ENCODE data around the gene WDSUB1. TPM values are rescaled to one million over a fixed set of nuclear protein-coding genes. Genes with fewer than 3 reads are reported as not detected.
A peak's percentile ranks its signal among the peaks of the same experiment; 100 is the strongest.

Gene WDSUB1
- total and polyA plus RNA-seq, 9 of the 15 experiments (the other 6 are each of a cell fraction or from before 2014, with no cell fraction given) = 5.2 to 13.7 (median 9.4) TPM

GRCh38 chr2:159270744-159271379, 15.6 kb downstream of the WDSUB1 start (continued):
- TF ChIP-seq AFF1 (IDR thresholded peaks at IDR 0.05; ENCODE audit: low read depth in 1 of 2, partially characterized antibody in 2 of 2) = peak in 1 of 2 experiments; percentile 98
- peak in 1 of 2 experiments; percentile 49; a peak in 1 of 4 replicates for TF ChIP-seq TRIM24 (IDR thresholded peaks at IDR 0.05)
- TF ChIP-seq MAFK (IDR thresholded peaks at IDR 0.05; ENCODE audit: low read length) = peak; percentile 28; the same call in 1 of the 2 replicates
- TF ChIP-seq EP400 (IDR thresholded peaks at IDR 0.05) = 0 out of 2 replicates have a peak, but pooled peaks have one; percentile 30
- TF ChIP-seq CC2D1A (IDR thresholded peaks at IDR 0.05) = peak; percentile 28; the same call in 1 of the 2 replicates
- no peak for TF ChIP-seq CHD7 (IDR thresholded peaks at IDR 0.05; ENCODE audit: low read depth, low read length)
- TF ChIP-seq IFI16 (CRISPR knock-in tag; IDR thresholded peaks at IDR 0.05) = no peak
- TF ChIP-seq, protein P1, sequence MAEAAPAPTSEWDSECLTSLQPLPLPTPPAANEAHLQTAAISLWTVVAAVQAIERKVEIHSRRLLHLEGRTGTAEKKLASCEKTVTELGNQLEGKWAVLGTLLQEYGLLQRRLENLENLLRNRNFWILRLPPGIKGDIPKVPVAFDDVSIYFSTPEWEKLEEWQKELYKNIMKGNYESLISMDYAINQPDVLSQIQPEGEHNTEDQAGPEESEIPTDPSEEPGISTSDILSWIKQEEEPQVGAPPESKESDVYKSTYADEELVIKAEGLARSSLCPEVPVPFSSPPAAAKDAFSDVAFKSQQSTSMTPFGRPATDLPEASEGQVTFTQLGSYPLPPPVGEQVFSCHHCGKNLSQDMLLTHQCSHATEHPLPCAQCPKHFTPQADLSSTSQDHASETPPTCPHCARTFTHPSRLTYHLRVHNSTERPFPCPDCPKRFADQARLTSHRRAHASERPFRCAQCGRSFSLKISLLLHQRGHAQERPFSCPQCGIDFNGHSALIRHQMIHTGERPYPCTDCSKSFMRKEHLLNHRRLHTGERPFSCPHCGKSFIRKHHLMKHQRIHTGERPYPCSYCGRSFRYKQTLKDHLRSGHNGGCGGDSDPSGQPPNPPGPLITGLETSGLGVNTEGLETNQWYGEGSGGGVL (CRISPR knock-in tag; IDR thresholded peaks at IDR 0.05) = no peak
- TF ChIP-seq JUND (IDR thresholded peaks at IDR 0.05; ENCODE audit: borderline replicate concordance, low read depth, low read length) = peak; percentile 20; the same call in 1 of the 2 replicates
- TF ChIP-seq JUND (tag; IDR thresholded peaks at IDR 0.05; ENCODE audit: borderline replicate concordance, low read depth, low read length) = no peak

All from K562 (cell line).